ENCODE measurements around the gene TRMT11.

GRCh38 chr6:125948455-125948854, 37.9 kb upstream of the TRMT11 start:
- TF ChIP-seq POLR2A (IDR thresholded peaks at IDR 0.05; ENCODE audit: low read depth, low read length): no peak
- no peak for TF ChIP-seq TAF1 (IDR thresholded peaks at IDR 0.05; ENCODE audit: low read depth, low read length)

All from GM12891 (cell line).